ENCODE data around the gene ITPRIP. TPM values are rescaled to one million over a fixed set of nuclear protein-coding genes. Genes with fewer than 3 reads are reported as not detected.
A peak's percentile ranks its signal among the peaks of the same experiment; 100 is the strongest.

The ITPRIP gene
- total RNA-seq, 2 donors from 2014 or later, result 27.8 to 29.7 TPM

DNA sequence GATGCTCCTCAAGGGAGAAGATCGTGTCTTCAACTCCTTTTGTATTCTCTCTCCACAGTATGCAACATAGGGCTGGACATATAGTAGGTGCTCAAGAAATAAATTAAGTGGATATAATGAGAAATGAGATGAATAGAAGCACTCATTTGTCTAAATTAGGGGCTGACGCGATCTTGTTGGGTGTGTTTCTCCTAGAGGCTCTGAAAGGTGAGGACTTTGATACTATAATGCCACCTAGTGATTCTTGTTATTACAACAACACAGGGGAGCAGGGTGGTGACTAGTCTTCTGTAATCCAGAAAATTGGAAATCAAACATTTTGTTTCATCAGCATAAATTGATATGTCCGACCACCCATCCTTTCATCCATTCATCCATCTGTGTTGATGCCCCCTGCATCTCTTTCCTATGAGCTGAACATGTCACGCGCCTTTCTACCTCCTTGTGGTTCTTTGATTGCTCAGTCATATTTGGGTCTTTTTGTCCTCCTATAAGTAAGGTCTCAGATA lies 11.9 kb upstream of the ITPRIP start:
- no peaks in the 10 kb centered on the region for H3K27me3 Mint-ChIP-seq (ENCODE audit: low read depth)
- H3K9me3 Mint-ChIP-seq, result peaks cover 0 to 2% of the 10 kb centered on the region in 2 donors
- no peaks in the 10 kb centered on the region for H3K36me3 Mint-ChIP-seq (ENCODE audit: insufficient read depth in 2 of 2)
- H3K4me1 Mint-ChIP-seq (ENCODE audit: low read depth), result peaks cover 10% of the 10 kb centered on the region
- H3K27ac Mint-ChIP-seq, result no peak overlapping the region
- DNase-seq (peak in 1 of 2 donors; percentile 34), ATAC-seq (replicated peaks in 1 of 2) (peak; percentile 56 to 60)
- no peak overlapping the region for H3K4me3 Mint-ChIP-seq

DNA sequence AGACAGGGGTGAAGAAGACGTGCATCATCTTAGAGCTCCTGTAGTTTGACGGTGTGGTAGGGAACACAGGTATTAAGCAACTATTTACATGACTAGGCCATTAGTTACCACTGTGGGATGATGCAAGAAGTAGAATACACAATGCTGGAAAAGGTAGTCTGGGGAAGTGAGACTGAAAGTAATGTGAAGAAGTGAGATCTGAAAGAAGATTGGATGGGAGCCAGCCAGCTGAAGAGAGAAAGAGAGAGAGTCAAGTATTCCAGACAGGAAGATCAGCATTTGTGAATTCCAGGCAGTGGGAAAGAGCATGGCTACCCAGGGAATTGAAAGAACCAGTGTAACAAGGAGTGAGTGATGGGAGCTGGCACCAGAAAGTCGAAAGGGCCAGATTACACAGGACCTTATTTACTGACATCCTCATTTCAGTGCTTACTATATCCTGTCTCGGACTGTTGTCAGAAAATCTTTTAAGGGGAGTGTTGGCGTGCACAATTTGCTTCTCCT lies 11.4 kb upstream of the ITPRIP start:
- H3K4me1 Mint-ChIP-seq (ENCODE audit: low read depth), result peaks cover 10% of the 10 kb centered on the region
- H3K27ac Mint-ChIP-seq, result no peak overlapping the region
- H3K27me3 Mint-ChIP-seq (ENCODE audit: low read depth), result no peaks in the 10 kb centered on the region
- no peak for DNase-seq
- ATAC-seq (replicated peaks in 1 of 2), result no peak
- no peaks in the 10 kb centered on the region for H3K36me3 Mint-ChIP-seq (ENCODE audit: insufficient read depth in 2 of 2)
- no peak overlapping the region for H3K4me3 Mint-ChIP-seq
- peaks cover 0 to 2% of the 10 kb centered on the region in 2 donors for H3K9me3 Mint-ChIP-seq

DNA sequence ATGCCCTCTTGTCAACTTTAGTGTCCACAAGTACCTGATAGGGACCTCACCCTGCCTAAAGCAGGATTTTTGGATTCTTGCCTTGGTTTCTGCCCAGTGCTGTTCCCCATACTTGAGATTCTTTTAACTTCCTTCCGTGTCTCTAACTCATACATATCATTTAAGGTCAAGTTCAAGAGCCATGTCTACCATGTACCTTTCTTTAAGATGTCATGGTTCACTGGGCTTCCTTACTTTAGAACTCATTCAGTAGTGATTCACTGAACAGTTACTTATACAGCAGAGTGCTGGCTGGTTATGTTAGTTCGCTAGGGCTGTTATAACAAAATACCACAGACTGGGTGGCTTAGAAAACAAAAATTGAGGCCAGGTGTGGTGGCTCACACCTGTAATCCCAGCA lies 10.3 kb upstream of the ITPRIP start:
- DNase-seq (no peak), ATAC-seq (replicated peaks in 1 of 2) (no peak)
- peaks cover 10% of the 10 kb centered on the region for H3K4me1 Mint-ChIP-seq (ENCODE audit: low read depth)
- no peak overlapping the region for H3K4me3 Mint-ChIP-seq
- H3K36me3 Mint-ChIP-seq (ENCODE audit: insufficient read depth in 2 of 2), result no peaks in the 10 kb centered on the region
- no peak overlapping the region for H3K27ac Mint-ChIP-seq
- H3K27me3 Mint-ChIP-seq (ENCODE audit: low read depth), result no peaks in the 10 kb centered on the region
- peaks cover 0 to 2% of the 10 kb centered on the region in 2 donors for H3K9me3 Mint-ChIP-seq

DNA sequence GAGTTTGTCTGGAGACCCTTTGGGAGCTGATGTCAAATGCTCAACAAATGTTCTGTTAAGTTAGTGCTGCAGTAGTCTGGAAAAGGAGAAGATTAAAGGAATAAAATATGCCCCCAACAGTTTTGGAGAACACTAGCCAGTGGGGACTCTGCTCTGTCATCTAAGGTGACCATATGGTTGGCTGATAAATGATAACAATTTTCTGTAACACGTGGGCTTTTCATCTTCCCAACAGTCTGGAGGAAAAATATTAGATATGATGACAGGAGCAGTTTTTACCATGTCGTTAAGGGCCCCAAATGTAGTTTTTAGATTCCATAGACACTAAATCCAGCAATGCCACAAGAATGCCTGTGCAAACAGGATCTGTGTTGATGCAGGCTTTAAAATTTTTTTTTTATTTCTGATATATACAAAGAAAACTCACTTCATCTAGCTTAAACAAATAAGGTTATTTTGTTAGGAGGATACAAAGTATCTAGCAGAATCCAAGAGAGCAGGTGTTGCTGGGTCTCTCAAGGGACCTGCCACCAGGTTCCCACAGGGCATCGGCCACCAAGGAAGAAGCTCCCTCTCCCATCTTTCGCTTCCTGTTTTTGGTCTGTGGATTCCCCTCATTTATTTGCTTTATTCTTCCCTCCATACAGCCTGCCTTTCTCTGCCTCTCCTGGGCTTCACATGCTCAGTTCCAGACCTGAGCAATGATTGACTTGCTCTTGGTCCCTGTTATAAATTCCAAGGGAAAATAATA lies 9.2 kb upstream of the ITPRIP start:
- H3K4me1 Mint-ChIP-seq (ENCODE audit: low read depth), result peaks cover 10% of the 10 kb centered on the region
- H3K9me3 Mint-ChIP-seq, result peaks cover 0 to 2% of the 10 kb centered on the region in 2 donors
- H3K4me3 Mint-ChIP-seq, result no peak overlapping the region
- DNase-seq, result no peak
- no peaks in the 10 kb centered on the region for H3K27me3 Mint-ChIP-seq (ENCODE audit: low read depth)
- H3K36me3 Mint-ChIP-seq (ENCODE audit: insufficient read depth in 2 of 2), result no peaks in the 10 kb centered on the region
- H3K27ac Mint-ChIP-seq, result no peak overlapping the region
- ATAC-seq (replicated peaks in 1 of 2), result no peak

DNA sequence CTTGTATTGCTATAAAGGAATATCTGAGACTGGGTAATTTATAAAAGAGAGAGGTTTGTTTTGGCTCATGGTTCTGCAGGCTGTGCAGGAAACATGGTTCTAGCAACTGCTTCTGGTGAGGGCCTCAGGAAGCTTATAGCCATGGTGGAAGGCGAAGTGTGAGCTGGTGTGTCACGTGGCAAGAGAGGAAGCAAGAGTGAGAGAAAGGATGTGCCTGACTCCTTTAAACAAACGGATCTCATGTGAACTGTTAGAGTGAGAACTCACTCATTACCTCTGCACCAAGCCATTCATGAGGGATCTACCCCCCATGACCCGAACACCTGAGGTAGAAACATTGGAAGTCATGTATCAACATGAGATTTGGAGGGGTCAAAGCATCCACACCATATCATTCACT lies 7.7 kb upstream of the ITPRIP start:
- no peak overlapping the region for H3K4me3 Mint-ChIP-seq
- ATAC-seq (replicated peaks in 1 of 2) (no peak), DNase-seq (no peak)
- peaks cover 0 to 2% of the 10 kb centered on the region in 2 donors for H3K9me3 Mint-ChIP-seq
- no peaks in the 10 kb centered on the region for H3K27me3 Mint-ChIP-seq (ENCODE audit: low read depth)
- no peaks in the 10 kb centered on the region for H3K36me3 Mint-ChIP-seq (ENCODE audit: insufficient read depth in 2 of 2)
- peaks cover 10% of the 10 kb centered on the region for H3K4me1 Mint-ChIP-seq (ENCODE audit: low read depth)
- H3K27ac Mint-ChIP-seq, result peak overlapping the region; percentile 42

DNA sequence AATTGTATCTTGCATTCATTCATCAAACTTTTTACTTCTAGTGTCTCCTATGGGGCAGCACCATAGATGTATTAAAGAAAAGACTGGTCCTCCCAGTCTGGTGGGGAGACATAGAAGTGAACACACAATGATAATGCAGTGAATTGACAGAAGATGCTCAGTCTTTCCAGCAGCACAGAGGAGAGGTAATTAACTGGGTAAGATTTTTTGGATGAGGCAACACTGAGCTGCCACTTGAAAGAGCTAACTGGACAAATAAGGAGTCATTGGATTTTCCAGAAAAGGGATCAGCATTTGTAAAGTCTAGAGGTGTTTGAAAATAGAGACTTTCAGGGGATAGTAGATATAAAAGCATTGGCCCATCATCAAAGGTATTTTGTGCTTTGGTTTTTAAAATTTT lies 7.2 kb upstream of the ITPRIP start:
- DNase-seq (no peak), ATAC-seq (replicated peaks in 1 of 2) (no peak)
- Mint-ChIP-seq H3K36me3 (ENCODE audit: insufficient read depth in 2 of 2) (no peaks in the 10 kb centered on the region), H3K27me3 (ENCODE audit: low read depth) (no peaks in the 10 kb centered on the region), H3K9me3 (peaks cover 0 to 2% of the 10 kb centered on the region in 2 donors), H3K4me1 (ENCODE audit: low read depth) (peaks cover 10% of the 10 kb centered on the region), H3K27ac (peak overlapping the region; percentile 42), H3K4me3 (no peak overlapping the region)

DNA sequence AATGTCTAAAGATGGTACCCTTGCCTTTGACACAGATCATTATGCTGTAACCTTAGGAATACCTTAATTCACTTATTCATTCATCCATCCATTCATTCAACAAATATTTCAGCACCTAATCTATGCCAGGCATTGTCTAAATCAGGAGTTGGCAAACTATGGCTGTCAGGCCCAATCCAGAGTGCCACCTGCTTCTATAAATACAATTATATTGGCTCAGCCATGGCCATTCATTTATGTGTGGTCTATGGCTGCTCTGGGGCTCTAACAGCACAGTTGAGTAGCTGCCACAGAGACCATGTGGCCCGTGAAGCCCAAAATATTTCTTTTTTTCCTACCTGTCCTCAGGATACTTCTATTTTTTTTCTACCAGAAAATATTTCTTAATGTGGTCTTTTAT lies 6.0 kb upstream of the ITPRIP start:
- Mint-ChIP-seq H3K27me3 (ENCODE audit: low read depth) (peaks cover 5% of the 10 kb centered on the region), H3K4me1 (ENCODE audit: low read depth) (peaks cover 22% of the 10 kb centered on the region), H3K27ac (no peak overlapping the region), H3K36me3 (ENCODE audit: insufficient read depth in 2 of 2) (no peaks in the 10 kb centered on the region), H3K9me3 (peaks cover 0 to 2% of the 10 kb centered on the region in 2 donors), H3K4me3 (no peak overlapping the region)
- no peak for ATAC-seq (replicated peaks in 1 of 2)
- DNase-seq, result no peak

DNA sequence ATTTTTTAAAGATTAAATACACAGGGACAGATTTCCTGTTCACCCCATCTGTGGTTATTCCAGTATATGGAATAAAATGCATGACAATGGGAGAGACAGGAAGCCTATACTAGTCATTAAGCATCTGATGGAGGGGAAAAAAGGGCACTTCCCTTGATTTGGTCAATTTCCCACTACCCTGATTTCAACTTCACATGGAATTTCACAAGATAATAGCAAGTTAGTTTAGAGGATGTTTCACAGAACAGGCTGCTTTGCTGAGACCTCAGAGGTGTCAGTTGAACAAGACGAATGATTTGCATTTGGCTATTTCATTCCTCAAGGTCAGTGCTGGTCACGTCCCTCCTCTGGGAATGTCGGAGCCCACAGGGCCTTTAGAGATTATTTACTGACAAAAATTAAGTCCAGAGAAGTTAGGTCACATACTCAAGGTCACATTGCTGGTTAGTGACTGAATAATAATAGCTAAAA lies 4.7 kb upstream of the ITPRIP start:
- H3K9me3 Mint-ChIP-seq, result peaks cover 0 to 2% of the 10 kb centered on the region in 2 donors
- peaks cover 5% of the 10 kb centered on the region for H3K27me3 Mint-ChIP-seq (ENCODE audit: low read depth)
- H3K27ac Mint-ChIP-seq, result no peak overlapping the region
- H3K4me3 Mint-ChIP-seq, result no peak overlapping the region
- peaks cover 0 to 3% of the 10 kb centered on the region in 2 donors for H3K36me3 Mint-ChIP-seq (ENCODE audit: insufficient read depth in 2 of 2)
- ATAC-seq (replicated peaks in 1 of 2), result no peak
- H3K4me1 Mint-ChIP-seq (ENCODE audit: low read depth), result peaks cover 26% of the 10 kb centered on the region
- DNase-seq, result no peak

DNA sequence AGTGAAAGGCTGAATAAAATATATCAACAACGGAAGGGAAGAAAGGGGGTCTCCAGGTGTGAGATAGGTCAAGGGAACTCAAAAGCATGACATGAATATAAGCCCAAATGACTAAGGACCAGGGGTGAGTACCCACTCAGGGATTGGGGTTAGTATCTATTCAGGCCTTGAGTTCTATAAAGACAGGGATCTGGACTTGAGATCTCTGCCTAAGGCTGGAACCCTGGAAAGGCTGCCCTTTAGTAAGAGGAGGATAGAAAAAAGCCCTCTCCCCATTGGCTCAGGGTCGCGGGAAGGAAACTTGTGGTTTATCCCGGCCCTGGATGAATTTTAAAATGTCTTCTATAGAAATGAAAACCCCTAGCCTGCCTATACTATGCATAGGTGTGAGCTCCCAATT lies 2.4 kb upstream of the ITPRIP start:
- ATAC-seq (replicated peaks in 1 of 2), result no peak
- peaks cover 5 to 9% of the 10 kb centered on the region in 2 donors for H3K36me3 Mint-ChIP-seq (ENCODE audit: insufficient read depth in 2 of 2)
- H3K27ac Mint-ChIP-seq, result no peak overlapping the region
- DNase-seq, result no peak
- peaks cover 33% of the 10 kb centered on the region for H3K4me1 Mint-ChIP-seq (ENCODE audit: low read depth)
- no peak overlapping the region for H3K4me3 Mint-ChIP-seq
- peaks cover 5% of the 10 kb centered on the region for H3K27me3 Mint-ChIP-seq (ENCODE audit: low read depth)
- peaks cover 0 to 2% of the 10 kb centered on the region in 2 donors for H3K9me3 Mint-ChIP-seq

DNA sequence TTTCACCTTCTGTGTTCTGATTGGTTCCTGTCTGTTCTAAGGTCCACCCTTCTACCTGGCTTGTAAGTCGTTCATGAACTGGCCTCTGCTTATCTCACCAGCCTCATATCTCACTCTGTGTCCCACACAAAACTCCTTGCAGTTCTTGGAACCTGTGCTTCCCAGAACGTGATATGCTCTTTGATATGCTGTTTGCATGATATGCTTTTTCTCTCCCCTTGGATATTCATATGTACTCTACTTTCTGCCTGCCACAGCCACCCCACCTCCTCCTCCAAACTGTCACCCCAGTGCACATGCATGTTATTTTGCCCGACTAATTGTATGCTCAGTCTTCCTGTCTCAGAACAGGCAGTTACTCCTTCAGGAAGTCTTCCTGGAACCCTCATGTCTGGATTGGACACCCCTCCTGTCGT lies 1.9 kb upstream of the ITPRIP start:
- Mint-ChIP-seq H3K4me3 (peak overlapping the region; percentile 20 to 55), H3K4me1 (ENCODE audit: low read depth) (peaks cover 36% of the 10 kb centered on the region), H3K9me3 (no peaks in the 10 kb centered on the region), H3K36me3 (ENCODE audit: insufficient read depth in 2 of 2) (peaks cover 5 to 9% of the 10 kb centered on the region in 2 donors), H3K27me3 (ENCODE audit: low read depth) (peaks cover 5% of the 10 kb centered on the region), H3K27ac (no peak overlapping the region)
- ATAC-seq (replicated peaks in 1 of 2), result no peak
- no peak for DNase-seq

DNA sequence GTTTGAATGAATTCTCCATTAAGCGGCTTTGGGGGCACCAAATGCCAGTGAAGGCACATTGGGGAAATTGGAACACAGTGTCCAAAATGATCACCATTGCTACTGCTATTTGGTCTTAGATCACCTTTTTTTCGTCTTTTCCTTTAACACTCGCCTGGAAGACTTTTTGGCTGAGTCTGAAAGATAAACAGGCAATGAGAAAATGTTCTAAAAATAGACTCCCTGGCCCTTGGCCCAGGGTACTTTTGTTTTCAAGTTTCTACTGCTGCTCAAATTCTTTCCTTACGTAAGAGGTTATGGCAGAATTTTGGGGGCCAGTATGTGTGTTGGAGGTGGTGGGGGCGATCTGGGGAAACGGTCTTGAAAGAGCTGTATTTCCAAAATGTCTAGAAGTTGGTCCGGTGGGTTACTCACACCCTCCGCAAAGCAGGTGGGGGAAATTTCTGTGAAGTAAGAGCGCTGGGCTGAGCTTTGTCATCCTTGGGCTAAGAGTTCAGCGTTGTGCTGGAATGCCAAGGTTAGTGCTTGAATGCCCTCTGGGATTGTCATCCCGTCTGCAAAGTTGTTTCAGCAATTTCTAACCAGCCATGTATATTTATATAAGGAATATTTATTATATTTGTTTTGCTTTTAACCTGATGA lies 1.3 kb upstream of the ITPRIP start:
- no peaks in the 10 kb centered on the region for H3K9me3 Mint-ChIP-seq
- DNase-seq (no peak), ATAC-seq (replicated peaks in 1 of 2) (no peak)
- H3K4me1 Mint-ChIP-seq (ENCODE audit: low read depth), result peaks cover 41% of the 10 kb centered on the region
- peaks cover 9% of the 10 kb centered on the region in 2 donors for H3K36me3 Mint-ChIP-seq (ENCODE audit: insufficient read depth in 2 of 2)
- H3K27me3 Mint-ChIP-seq (ENCODE audit: low read depth), result peaks cover 5% of the 10 kb centered on the region
- peak overlapping the region; percentile 98 for H3K27ac Mint-ChIP-seq
- peak overlapping the region; percentile 92 to 96 for H3K4me3 Mint-ChIP-seq

DNA sequence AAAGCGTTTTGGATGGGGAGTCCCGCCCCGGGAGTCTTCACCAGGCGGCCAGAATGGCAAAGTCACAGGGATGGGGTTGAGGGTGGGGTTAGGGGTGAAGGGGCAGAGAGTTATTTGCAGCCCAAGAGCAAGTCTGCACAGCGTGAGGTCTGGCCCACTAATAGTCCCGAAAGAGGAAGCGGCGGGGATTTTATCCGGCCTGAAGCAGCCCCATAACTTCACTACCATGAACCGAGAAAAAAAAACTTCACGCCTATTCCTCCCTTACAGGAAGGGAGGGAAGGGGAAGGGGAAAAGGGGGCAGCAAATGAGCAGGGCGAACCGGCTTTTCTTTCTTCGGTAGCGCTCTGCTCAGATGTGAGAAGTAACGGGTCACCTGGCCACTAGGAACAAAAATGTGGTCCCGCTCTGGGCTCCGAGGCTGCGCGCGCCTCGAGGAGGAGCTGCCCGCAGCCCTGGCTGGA lies 712 bp downstream of the ITPRIP start:
- peak overlapping the region; percentile 92 to 96 for H3K4me3 Mint-ChIP-seq
- H3K4me1 Mint-ChIP-seq (ENCODE audit: low read depth), result peaks cover 61% of the 10 kb centered on the region
- H3K27me3 Mint-ChIP-seq (ENCODE audit: low read depth), result peaks cover 5% of the 10 kb centered on the region
- ATAC-seq (replicated peaks in 1 of 2) (peak; percentile 39 to 48), DNase-seq (peak in 1 of 2 donors; percentile 52)
- peak overlapping the region; percentile 80 for H3K27ac Mint-ChIP-seq
- peaks cover 9 to 11% of the 10 kb centered on the region in 2 donors for H3K36me3 Mint-ChIP-seq (ENCODE audit: insufficient read depth in 2 of 2)
- no peaks in the 10 kb centered on the region for H3K9me3 Mint-ChIP-seq

DNA sequence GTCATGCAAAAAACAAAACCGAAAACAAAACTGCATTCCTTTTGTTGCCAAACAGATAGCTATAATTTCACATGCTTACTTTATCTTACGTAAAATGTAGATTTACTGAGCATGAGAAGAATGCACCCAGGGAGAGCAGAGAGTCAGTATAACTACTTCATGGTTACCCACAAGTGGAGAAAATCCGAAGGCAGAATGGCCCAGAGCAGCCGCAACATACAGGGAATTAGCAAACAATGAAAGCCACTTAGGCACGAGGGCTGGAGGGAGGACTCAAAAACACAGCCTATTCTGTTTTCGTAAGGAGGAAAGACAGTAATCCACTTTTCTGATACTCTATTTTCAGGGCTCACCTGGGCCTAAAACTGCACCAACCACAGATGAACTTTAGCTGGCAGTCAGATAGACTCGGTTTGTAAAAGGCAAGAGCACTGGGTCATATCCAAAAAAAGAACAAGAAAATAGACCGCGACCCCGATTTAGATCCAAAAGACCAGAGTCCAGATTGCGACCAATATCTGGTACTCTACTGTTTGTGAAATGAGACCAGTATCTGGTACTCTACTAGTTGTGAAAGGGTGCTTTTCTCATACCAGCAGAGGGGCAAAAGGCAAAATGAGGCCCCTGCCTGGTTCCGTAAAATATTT lies 1.3 kb downstream of the ITPRIP start:
- Mint-ChIP-seq H3K4me1 (ENCODE audit: low read depth) (peaks cover 67% of the 10 kb centered on the region), H3K4me3 (peak overlapping the region; percentile 92 to 96), H3K27ac (peak overlapping the region; percentile 80), H3K9me3 (no peaks in the 10 kb centered on the region), H3K36me3 (ENCODE audit: insufficient read depth in 2 of 2) (peaks cover 9 to 11% of the 10 kb centered on the region in 2 donors), H3K27me3 (ENCODE audit: low read depth) (peaks cover 5% of the 10 kb centered on the region)
- ATAC-seq (replicated peaks in 1 of 2) (no peak), DNase-seq (no peak)

All from activated T-cell treated with anti-CD3 and anti-CD28 coated beads, Interleukin-2, amount 50 U/mL, for 72 hours (primary cell).